HepG2 (cell line): ENCODE measurements around the gene SNRPD1. TPM values are rescaled to one million over a fixed set of nuclear protein-coding genes. Genes with fewer than 3 reads are reported as not detected.

Source experiments
- AKAP8 ChIP-seq: sonication (generic); formaldehyde crosslinking; IDR thresholded peaks from 2 replicates; pipeline ENCODE4 v1.5.1; 2020; ENCODE audit warnings: mild to moderate bottlenecking, missing genetic modification reagents
- BRD4 ChIP-seq: sonication (generic); formaldehyde crosslinking; IDR thresholded peaks from 2 replicates; pipeline ENCODE4 v1.4.0; 2020; ENCODE audit warnings: missing genetic modification reagents
- CBFB ChIP-seq: sonication (generic); formaldehyde crosslinking; IDR thresholded peaks from 2 replicates; pipeline ENCODE4 v1.4.0; 2020; ENCODE audit warnings: missing genetic modification reagents
- EP300 ChIP-seq, 3 experiments: sonication (generic) in 1 of 3; formaldehyde crosslinking in 1 of 3; IDR thresholded peaks; 2 replicates each; pipeline versions ENCODE4 v1.5.1 to v1.6.1; 2011 to 2020; ENCODE audit warnings: low read depth in 2 of 3, low read length in 2 of 3, borderline replicate concordance in 1 of 3, improper control_type of control experiment in 1 of 3, mild to moderate bottlenecking in 1 of 3, missing genetic modification reagents in 1 of 3, moderate library complexity in 1 of 3
- IRF1 ChIP-seq: sonication (generic); formaldehyde crosslinking; IDR thresholded peaks from 2 replicates; pipeline ENCODE4 v1.4.0; 2020; ENCODE audit warnings: low read depth, mild to moderate bottlenecking, missing genetic modification reagents
- JUND ChIP-seq: sonication (generic); formaldehyde crosslinking; IDR thresholded peaks from 2 replicates; pipeline ENCODE4 v1.8.0; 2022; ENCODE audit warnings: mild to moderate bottlenecking, missing genetic modification reagents
- KDM5B ChIP-seq: sonication (generic); formaldehyde crosslinking; IDR thresholded peaks from 2 replicates; pipeline ENCODE4 v1.4.0; 2020; ENCODE audit warnings: missing genetic modification reagents, mild to moderate bottlenecking, borderline replicate concordance
- LRRFIP1 ChIP-seq: sonication (generic); formaldehyde crosslinking; conservative IDR thresholded peaks from 2 replicates; pipeline ENCODE4 v1.4.0; 2020; ENCODE audit warnings: missing genetic modification reagents
- MIER2 ChIP-seq: IDR thresholded peaks from 2 replicates; pipeline ENCODE4 v1.6.1; 2016; ENCODE audit warnings: missing biosample characterization, missing genetic modification reagents
- SNAPC5 ChIP-seq: sonication (generic); formaldehyde crosslinking; IDR thresholded peaks from 2 replicates; pipeline ENCODE4 v1.8.1; 2023; ENCODE audit warnings: mild to moderate bottlenecking, missing genetic modification reagents, borderline replicate concordance
- TFDP1 ChIP-seq: IDR thresholded peaks from 2 replicates; pipeline ENCODE4 v1.6.1; 2016; ENCODE audit warnings: missing compliant biosample characterization, missing genetic modification reagents, borderline replicate concordance
- THYN1 ChIP-seq: sonication (generic); formaldehyde crosslinking; IDR thresholded peaks from 2 replicates; pipeline ENCODE4 v1.8.1; 2023; ENCODE audit warnings: low read depth, mild to moderate bottlenecking, moderate library complexity, missing genetic modification reagents, borderline replicate concordance
- UBTF ChIP-seq: sonication (generic); formaldehyde crosslinking; IDR thresholded peaks from 2 replicates; pipeline ENCODE4 v1.4.0; 2020; ENCODE audit warnings: mild to moderate bottlenecking, missing genetic modification reagents
- ZNF224 ChIP-seq: sonication (generic); formaldehyde crosslinking; IDR thresholded peaks from 2 replicates; pipeline ENCODE4 v1.5.0; 2020; ENCODE audit warnings: mild to moderate bottlenecking, missing genetic modification reagents
- ZNF263 ChIP-seq: sonication (generic); formaldehyde crosslinking; IDR thresholded peaks from 2 replicates; pipeline ENCODE4 v1.4.0; 2020; ENCODE audit warnings: missing genetic modification reagents
- ZNF570 ChIP-seq: sonication (generic); formaldehyde crosslinking; IDR thresholded peaks from 2 replicates; pipeline ENCODE4 v1.4.0; 2020; ENCODE audit warnings: mild to moderate bottlenecking, missing genetic modification reagents, borderline replicate concordance
- ZNF615 ChIP-seq: sonication (generic); formaldehyde crosslinking; IDR thresholded peaks from 2 replicates; pipeline ENCODE4 v1.5.0; 2020; ENCODE audit warnings: mild to moderate bottlenecking, missing genetic modification reagents, borderline replicate concordance
- ZSCAN5A ChIP-seq: sonication (generic); formaldehyde crosslinking; IDR thresholded peaks from 2 replicates; pipeline ENCODE4 v1.8.0; 2022; ENCODE audit warnings: mild to moderate bottlenecking, missing genetic modification reagents, borderline replicate concordance
- polyA plus RNA-seq, 8 experiments: library from polyadenylated mRNA; depleted of rRNA in 3 of 8; stranded (reverse) in 7 of 8; unstranded in 1 of 8; fragments of >200 nt; fragmentation: Illumina TruSeq in 4 of 8; extraction: Trizol in 4 of 8; gene quantifications; 2 replicates each; pipeline versions ENCODE4 v1.2.1 to v1.2.3, GENCODE V29; 2011 to 2016; ENCODE audit warnings: low read depth in 4 of 8, missing spikeins in 1 of 8, mixed read lengths in 1 of 8; ENCODE audit not compliant: insufficient read depth in 1 of 8
- total RNA-seq, 5 experiments: library from RNA; depleted of rRNA; stranded (reverse); fragments of >200 nt; fragmentation: Illumina TruSeq; extraction: Trizol; gene quantifications; 2 replicates each; pipeline ENCODE4 v1.2.3, GENCODE V29; 2016; ENCODE audit warnings: low read depth in 1 of 5

The SNRPD1 gene
- total and polyA plus RNA-seq, 2 of the 13 experiments (the other 11 are each of a cell fraction or from before 2014, with no cell fraction given): 22.7 to 275 TPM

- TF ChIP-seq THYN1 (CRISPR knock-in tag) (no peak), ZNF224 (CRISPR knock-in tag) (peak; percentile 92; the same call in 1 of the 2 replicates), JUND (0 out of 2 replicates have a peak, but pooled peaks have one; percentile 25), TFDP1 (CRISPR knock-in tag) (peak; percentile 97), ZNF263 (peak; percentile 61; the same call in 1 of the 2 replicates), UBTF (CRISPR knock-in tag) (peak; percentile 81), BRD4 (CRISPR knock-in tag) (peak; percentile 78), LRRFIP1 (CRISPR knock-in tag) (no peak), EP300 (IDR thresholded peaks at IDR 0.05; ENCODE audit: low read depth in 2 of 2, low read length in 2 of 2) (peak; percentile 4 to 50; a peak in 2 of 4 replicates), EP300 (CRISPR knock-in tag; IDR thresholded peaks at IDR 0.05; ENCODE audit: borderline replicate concordance) (peak; percentile 16; the same call in 1 of the 2 replicates), KDM5B (peak; percentile 86; the same call in 1 of the 2 replicates), IRF1 (CRISPR knock-in tag) (no peak), ZNF570 (CRISPR knock-in tag) (no peak), ZSCAN5A (CRISPR knock-in tag) (peak; percentile 81; the same call in 1 of the 2 replicates), ZNF615 (CRISPR knock-in tag) (peak; percentile 20; the same call in 1 of the 2 replicates), CBFB (CRISPR knock-in tag) (peak; percentile 93), SNAPC5 (CRISPR knock-in tag) (peak; percentile 64; the same call in 1 of the 2 replicates), AKAP8 (CRISPR knock-in tag) (peak; percentile 87; the same call in 1 of the 2 replicates), MIER2 (CRISPR knock-in tag) (peak; percentile 40; the same call in 1 of the 2 replicates)
Observed at GRCh38 chr18:21600526-21601410, 11.3 kb upstream of the SNRPD1 start, which contains the start of gene ESCO1 (continued).
